Lower lobe of right lung (tissue), 2 donors: ENCODE measurements around the gene CAMTA2. TPM values are rescaled to one million over a fixed set of nuclear protein-coding genes. Genes with fewer than 3 reads are reported as not detected.

Experiments used
- ATAC-seq, 2 donors: fragments of 200-7000 bp; cut with Tn5 transposase; one replicate each; pipeline ENCODE4 v1.9.1; 2020 to 2022; ENCODE audit warnings: mild to moderate bottlenecking in 2 of 2, moderate library complexity in 2 of 2
- DNase-seq: peaks from one replicate; pipeline ENCODE4 v3.0.0-alpha.2; 2020
- H3K27ac ChIP-seq: fragments of 200-600 bp; one replicate; pipeline ENCODE4 v1.8.0; 2022
- H3K27me3 ChIP-seq: fragments of 200-600 bp; one replicate; pipeline ENCODE4 v1.8.0; 2022; ENCODE audit warnings: low read depth
- H3K36me3 ChIP-seq: fragments of 200-600 bp; one replicate; pipeline ENCODE4 v1.8.0; 2022; ENCODE audit warnings: mild to moderate bottlenecking
- H3K4me1 ChIP-seq: fragments of 200-600 bp; one replicate; pipeline ENCODE4 v1.8.0; 2022
- H3K4me3 ChIP-seq: fragments of 200-600 bp; one replicate; pipeline ENCODE4 v1.8.0; 2022; ENCODE audit warnings: mild to moderate bottlenecking
- H3K9me3 ChIP-seq: fragments of 200-600 bp; one replicate; pipeline ENCODE4 v1.8.0; 2022
- CTCF ChIP-seq: fragments of 200-600 bp; IDR thresholded peaks from one replicate; pipeline ENCODE4 v1.8.0; 2022; ENCODE audit warnings: antibody characterized with exemption, mild to moderate bottlenecking
- intact Hi-C: fragments of 100-400 bp; cut with DNase I; formaldehyde crosslinking; loops from one replicate; pipeline ENCODE4 v1.11.0; 2022
- total RNA-seq: library from RNA; stranded (reverse); fragmentation: NEBNext Ultra II Directional; extraction: Animal tissue kit (Norgen Biotek cat#: 25700); gene quantifications from one replicate; pipeline ENCODE4 v1.2.1, GENCODE V29; 2021
- donor health status: DM: no; HTN: yes; CAD: no; lungs with severe emphysema.

Gene CAMTA2
- total RNA-seq, 1 donor from 2014 or later, result 49.9 TPM

DNA sequence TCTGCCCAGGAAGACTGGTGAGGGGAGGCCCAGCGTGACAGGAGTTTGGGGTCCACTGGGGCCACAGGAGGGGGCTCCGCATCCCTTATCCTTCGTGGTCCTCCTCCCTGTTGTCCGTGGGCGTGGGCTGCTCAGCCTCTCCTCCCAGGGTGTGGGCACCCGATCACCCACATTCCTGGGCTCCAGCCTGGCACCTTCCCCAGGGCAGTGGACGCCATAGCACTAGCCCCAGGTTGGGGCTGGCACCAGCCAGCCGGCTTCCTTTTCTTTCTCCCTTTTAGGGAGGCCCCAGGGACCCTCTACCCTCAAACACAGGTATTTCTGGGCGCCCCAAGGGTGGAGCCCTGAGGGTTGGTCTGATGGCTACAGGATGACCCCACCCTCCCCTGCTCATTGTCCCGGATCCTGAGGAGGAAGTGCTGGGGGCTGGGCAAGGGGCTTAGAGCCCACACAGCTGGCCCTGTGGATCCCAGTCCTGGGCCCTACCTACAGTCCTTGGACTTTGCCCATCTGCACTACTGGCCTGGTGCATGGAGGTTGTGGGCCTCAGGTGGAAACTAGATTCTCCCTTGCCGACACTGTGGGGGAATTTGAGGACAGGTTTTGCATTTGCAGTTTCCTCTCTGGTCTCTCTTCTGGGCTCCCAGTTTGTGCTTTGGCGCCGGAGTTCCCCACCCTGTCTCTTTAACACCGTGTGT, 11.4 kb upstream of the CAMTA2 start:
- H3K4me1 ChIP-seq, result peaks cover 38% of the 10 kb centered on the region
- DNase-seq (peak; percentile 60), ATAC-seq (peak; percentile 18 to 29)
- intact Hi-C loops, result no loop called here
- H3K9me3 ChIP-seq, result no peaks in the 10 kb centered on the region
- peak overlapping the region; percentile 99 for H3K4me3 ChIP-seq
- H3K27ac ChIP-seq, result peak overlapping the region; percentile 94
- no peaks in the 10 kb centered on the region for H3K27me3 ChIP-seq
- H3K36me3 ChIP-seq, result peaks cover 30% of the 10 kb centered on the region
- TF ChIP-seq CTCF, result no peak

GRCh38 chr17:4998027-4998731, 10.7 kb upstream of the CAMTA2 start:
- TF ChIP-seq CTCF, result no peak
- DNase-seq, result peak; percentile 80
- intact Hi-C loops, result no loop called here
- H3K9me3 ChIP-seq, result no peaks in the 10 kb centered on the region
- peak overlapping the region; percentile 99 for H3K4me3 ChIP-seq
- peaks cover 23% of the 10 kb centered on the region for H3K36me3 ChIP-seq
- no peaks in the 10 kb centered on the region for H3K27me3 ChIP-seq
- ATAC-seq, result peak; percentile 39 to 55
- peaks cover 38% of the 10 kb centered on the region for H3K4me1 ChIP-seq
- peak overlapping the region; percentile 94 for H3K27ac ChIP-seq

- peak; percentile 15 for TF ChIP-seq CTCF
- intact Hi-C loops, result no loop called here
- H3K27me3 ChIP-seq, result no peaks in the 10 kb centered on the region
- peak; percentile 97 for ATAC-seq
- H3K27ac ChIP-seq, result peak within 1 kb of the TSS; percentile 94
- H3K9me3 ChIP-seq, result no peaks in the 10 kb centered on the region
- peak within 1 kb of the TSS; percentile 99 for H3K4me3 ChIP-seq
- H3K36me3 ChIP-seq, result peaks cover 16% of the 10 kb centered on the region
- peaks cover 38% of the 10 kb centered on the region for H3K4me1 ChIP-seq
- peak; percentile 97 for DNase-seq
Measured at GRCh38 chr17:4997302-4998026, 10.0 kb upstream of the CAMTA2 start, which contains the start of the genes INCA1 and KIF1C. Gene INCA1 (minus strand): TSS chr17:4997522. CDS start chr17:4994437, 3,085 bp downstream. Gene KIF1C (plus strand): TSS chr17:4997950. CDS start chr17:5000247, 2,297 bp downstream.

DNA sequence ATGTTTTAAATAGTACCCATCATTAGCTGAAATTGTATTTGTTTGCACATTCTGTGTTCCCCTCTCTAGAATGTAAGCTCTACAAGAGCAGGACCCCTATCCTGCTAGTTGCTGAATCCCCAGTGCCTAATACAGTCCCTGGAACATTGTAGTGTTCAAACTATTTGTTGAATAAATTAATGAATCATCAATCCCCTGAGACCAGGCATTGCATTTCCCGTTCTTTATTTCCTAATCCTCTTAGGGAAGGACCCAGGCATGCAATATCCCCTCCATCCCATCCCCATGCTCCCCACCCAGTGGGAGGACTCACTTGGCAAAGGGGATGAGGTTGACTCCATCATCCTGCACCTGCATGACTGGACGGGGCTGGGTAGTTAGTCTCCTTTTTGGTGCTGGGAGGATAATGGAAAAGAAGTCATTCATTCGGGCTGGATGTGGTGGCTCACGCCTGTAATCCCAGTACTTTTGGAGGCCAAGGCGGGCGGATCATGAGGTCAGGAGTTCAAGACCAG, 6.7 kb upstream of the CAMTA2 start:
- no peaks in the 10 kb centered on the region for H3K27me3 ChIP-seq
- intact Hi-C loops, result no loop called here
- no peaks in the 10 kb centered on the region for H3K36me3 ChIP-seq
- H3K9me3 ChIP-seq, result no peaks in the 10 kb centered on the region
- no peak overlapping the region for H3K4me3 ChIP-seq
- H3K4me1 ChIP-seq, result peaks cover 21% of the 10 kb centered on the region
- ATAC-seq (no peak), DNase-seq (no peak)
- TF ChIP-seq CTCF, result no peak
- H3K27ac ChIP-seq, result no peak overlapping the region
